Astrocyte (in vitro differentiated cells and primary cell): ENCODE measurements around the gene SRRT. TPM values are rescaled to one million over a fixed set of nuclear protein-coding genes. Genes with fewer than 3 reads are reported as not detected.
A peak's percentile ranks its signal among the peaks of the same experiment; 100 is the strongest.

Experiments used
- DNase-seq: peaks from one replicate; pipeline ENCODE4 v3.0.0-alpha.2; 2010; ENCODE audit warnings: low read depth
- FAIRE-seq: peaks from 2 replicates; lab custom pipeline; 2011; peaks lifted over from hg19 to GRCh38; lab: Jason Lieb, UNC
- H2AFZ ChIP-seq: 2 replicates; pipeline ENCODE4 v1.6.0; 2012; ENCODE audit warnings: low read depth, low read length, inconsistent platforms
- H3K27ac ChIP-seq: 2 replicates; pipeline ENCODE4 v1.5.1; 2011; ENCODE audit warnings: low read depth, low read length, inconsistent platforms
- H3K27me3 ChIP-seq: 2 replicates; pipeline ENCODE4 v1.6.0; 2011; ENCODE audit warnings: low read length, inconsistent platforms; ENCODE audit not compliant: insufficient read depth
- H3K36me3 ChIP-seq: 2 replicates; pipeline ENCODE4 v1.5.1; 2011; ENCODE audit warnings: low read length, inconsistent platforms; ENCODE audit not compliant: insufficient read depth
- H3K4me1 ChIP-seq: 2 replicates; pipeline ENCODE4 v1.5.1; 2011; ENCODE audit warnings: low read length, inconsistent platforms; ENCODE audit not compliant: insufficient read depth
- H3K4me2 ChIP-seq: 2 replicates; pipeline ENCODE4 v1.6.0; 2012; ENCODE audit warnings: low read length, inconsistent platforms
- H3K4me3 ChIP-seq: 2 replicates; pipeline ENCODE4 v1.5.1; 2011; ENCODE audit warnings: low read depth, mild to moderate bottlenecking, low read length, inconsistent platforms; ENCODE audit not compliant: insufficient read depth
- H3K79me2 ChIP-seq: 2 replicates; pipeline ENCODE4 v1.6.0; 2012; ENCODE audit warnings: mild to moderate bottlenecking, low read length, inconsistent platforms; ENCODE audit not compliant: insufficient read depth
- H3K9ac ChIP-seq: 2 replicates; pipeline ENCODE4 v1.6.0; 2012; ENCODE audit warnings: mild to moderate bottlenecking, low read length, inconsistent platforms
- H3K9me3 ChIP-seq: 2 replicates; pipeline ENCODE4 v1.5.1; 2012; ENCODE audit warnings: low read depth, mild to moderate bottlenecking, low read length, inconsistent platforms; ENCODE audit not compliant: insufficient read depth
- H4K20me1 ChIP-seq: 2 replicates; pipeline ENCODE4 v1.6.0; 2012; ENCODE audit warnings: low read length, inconsistent platforms; ENCODE audit not compliant: insufficient read depth
- H3K27ac Mint-ChIP-seq: one replicate; pipeline ENCODE4 v1.8.0; 2021; ENCODE audit warnings: mild to moderate bottlenecking, mixed read lengths; ENCODE audit not compliant: unreplicated experiment
- H3K27me3 Mint-ChIP-seq: one replicate; pipeline ENCODE4 v1.8.0; 2021; ENCODE audit warnings: low read depth, mixed read lengths; ENCODE audit not compliant: unreplicated experiment
- H3K36me3 Mint-ChIP-seq: one replicate; pipeline ENCODE4 v1.8.0; 2021; ENCODE audit warnings: low read depth, mixed read lengths; ENCODE audit not compliant: unreplicated experiment
- H3K4me1 Mint-ChIP-seq: one replicate; pipeline ENCODE4 v1.8.0; 2021; ENCODE audit warnings: low read depth, mixed read lengths; ENCODE audit not compliant: unreplicated experiment
- H3K4me3 Mint-ChIP-seq: one replicate; pipeline ENCODE4 v1.8.0; 2021; ENCODE audit warnings: mild to moderate bottlenecking, moderate library complexity, mixed read lengths; ENCODE audit not compliant: unreplicated experiment
- H3K9me3 Mint-ChIP-seq: one replicate; pipeline ENCODE4 v1.8.0; 2021; ENCODE audit warnings: mild to moderate bottlenecking, mixed read lengths; ENCODE audit not compliant: unreplicated experiment
- CTCF ChIP-seq: IDR thresholded peaks from 2 replicates; pipeline ENCODE4 v1.5.1; 2011; ENCODE audit warnings: low read depth, mild to moderate bottlenecking, inconsistent platforms, low read length, moderate library complexity; ENCODE audit not compliant: insufficient read depth
- EZH2 ChIP-seq: IDR thresholded peaks from 2 replicates; pipeline ENCODE4 v1.6.1; 2012; ENCODE audit warnings: mild to moderate bottlenecking, low read length, inconsistent platforms; ENCODE audit not compliant: insufficient read depth
- total RNA-seq: library from RNA; stranded (reverse); gene quantifications from 2 replicates; pipeline ENCODE4 v1.2.1, GENCODE V29; 2021

Gene SRRT
- total RNA-seq, 1 donor from 2014 or later = 118 TPM

- no peaks in the 10 kb centered on the region for H3K36me3 ChIP-seq
- DNase-seq (no peak), FAIRE-seq (no peak)
- peaks cover 13% of the 10 kb centered on the region for H4K20me1 ChIP-seq
- Mint-ChIP-seq H3K9me3 (peaks cover 3% of the 10 kb centered on the region), H3K4me3 (no peak overlapping the region), H3K36me3 (peaks cover 2% of the 10 kb centered on the region), H3K4me1 (peaks cover 7% of the 10 kb centered on the region), H3K27ac (peak overlapping the region; percentile 20), H3K27me3 (no peaks in the 10 kb centered on the region)
- TF ChIP-seq CTCF = no peak
- TF ChIP-seq EZH2 = no peak
- H3K27ac ChIP-seq = no peak overlapping the region
- no peak overlapping the region for H2AFZ ChIP-seq
- H3K79me2 ChIP-seq = peaks cover 23% of the 10 kb centered on the region
- peaks cover 7% of the 10 kb centered on the region for H3K4me1 ChIP-seq
- H3K4me2 ChIP-seq = no peak overlapping the region
- H3K27me3 ChIP-seq = no peaks in the 10 kb centered on the region
- H3K4me3 ChIP-seq = no peak overlapping the region
- no peaks in the 10 kb centered on the region for H3K9me3 ChIP-seq
- no peak overlapping the region for H3K9ac ChIP-seq
Observed at GRCh38 chr7:100830396-100830795, 44.5 kb upstream of the SRRT start.

DNA sequence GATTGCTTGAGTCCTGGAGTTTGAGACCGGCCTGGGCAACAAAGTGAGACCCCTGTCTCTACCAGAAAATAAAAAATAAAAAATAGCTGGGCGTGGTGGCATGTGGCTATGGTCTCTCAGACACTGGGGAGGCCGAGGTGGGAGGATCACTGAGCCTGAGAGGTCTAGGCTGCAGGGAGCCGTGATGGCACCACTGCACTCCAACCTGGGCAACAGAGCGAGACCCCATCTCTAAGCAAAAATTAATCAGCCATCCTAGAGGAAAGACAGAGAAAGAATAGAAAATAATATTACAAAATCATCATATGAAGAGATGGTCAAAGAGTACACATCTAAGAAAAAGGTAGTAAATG is 42.6 kb upstream of the SRRT start:
- H3K79me2 ChIP-seq = peaks cover 6% of the 10 kb centered on the region
- Mint-ChIP-seq H3K4me3 (no peak overlapping the region), H3K27me3 (no peaks in the 10 kb centered on the region), H3K27ac (no peak overlapping the region), H3K9me3 (peaks cover 3% of the 10 kb centered on the region), H3K36me3 (peaks cover 2% of the 10 kb centered on the region), H3K4me1 (peaks cover 13% of the 10 kb centered on the region)
- H3K9ac ChIP-seq = no peak overlapping the region
- H3K4me3 ChIP-seq = no peak overlapping the region
- H3K9me3 ChIP-seq = no peaks in the 10 kb centered on the region
- H3K4me2 ChIP-seq = no peak overlapping the region
- TF ChIP-seq EZH2 = no peak
- no peak for TF ChIP-seq CTCF
- H3K27me3 ChIP-seq = no peaks in the 10 kb centered on the region
- H4K20me1 ChIP-seq = no peaks in the 10 kb centered on the region
- no peak overlapping the region for H2AFZ ChIP-seq
- H3K4me1 ChIP-seq = peaks cover 2% of the 10 kb centered on the region
- H3K27ac ChIP-seq = no peak overlapping the region
- no peaks in the 10 kb centered on the region for H3K36me3 ChIP-seq
- DNase-seq = no peak
- no peak for FAIRE-seq

DNA sequence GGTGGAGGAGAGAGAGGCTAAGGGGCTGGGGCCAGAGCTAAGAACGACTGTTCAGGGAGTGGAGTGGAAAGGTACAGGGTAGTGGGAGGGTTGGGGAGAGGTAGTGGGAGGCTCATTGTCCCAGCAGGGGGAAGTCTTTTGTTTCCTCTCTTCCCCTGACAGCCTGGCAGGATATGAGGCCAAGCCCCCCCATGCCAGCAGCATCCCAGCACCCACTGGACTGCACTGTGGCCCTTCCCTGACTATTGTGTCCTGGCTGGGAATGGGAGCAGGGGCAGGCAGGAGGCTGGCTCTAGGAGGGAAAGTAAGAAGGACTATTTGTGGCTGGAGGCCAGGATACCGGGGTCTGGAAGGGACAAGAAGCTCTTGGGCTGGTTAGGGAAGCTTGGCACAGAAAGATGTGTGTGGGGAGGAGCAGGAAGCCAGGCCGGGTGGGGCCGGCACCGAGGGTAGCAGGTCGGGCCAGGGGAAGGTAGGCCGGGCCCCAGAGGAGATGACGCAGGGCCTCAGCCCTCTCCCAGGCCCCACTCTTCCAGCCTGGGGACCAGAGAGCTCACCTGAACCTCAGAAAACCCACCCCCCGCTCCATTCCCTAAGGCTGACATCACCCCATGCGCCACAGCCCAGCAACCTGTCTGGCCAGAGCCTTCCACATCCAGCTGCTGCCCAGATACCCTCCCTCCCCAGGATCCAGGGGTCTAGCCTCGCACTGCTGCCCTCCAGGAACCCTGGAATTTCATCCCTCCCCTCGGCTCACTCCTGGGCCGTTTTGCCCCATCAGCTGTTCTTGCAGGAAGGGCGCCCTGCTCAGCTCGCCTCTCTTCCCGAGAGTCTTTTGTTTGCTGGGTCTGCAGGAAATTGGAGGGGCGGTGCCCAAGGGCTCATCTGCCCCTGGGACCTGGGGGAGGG is 38.7 kb upstream of the SRRT start:
- Mint-ChIP-seq H3K9me3 (peaks cover 3% of the 10 kb centered on the region), H3K36me3 (peaks cover 2% of the 10 kb centered on the region), H3K4me3 (peak overlapping the region; percentile 73), H3K27ac (peak overlapping the region; percentile 89), H3K27me3 (no peaks in the 10 kb centered on the region), H3K4me1 (peaks cover 17% of the 10 kb centered on the region)
- Histone ChIP-seq H3K9me3 (no peaks in the 10 kb centered on the region), H3K4me2 (no peak overlapping the region), H3K4me1 (peaks cover 2% of the 10 kb centered on the region), H4K20me1 (no peaks in the 10 kb centered on the region), H3K27me3 (no peaks in the 10 kb centered on the region), H2AFZ (peak overlapping the region; percentile 77), H3K4me3 (no peak overlapping the region), H3K9ac (no peak overlapping the region), H3K36me3 (no peaks in the 10 kb centered on the region), H3K27ac (no peak overlapping the region), H3K79me2 (no peaks in the 10 kb centered on the region)
- DNase-seq = no peak
- TF ChIP-seq EZH2 = no peak
- no peak for TF ChIP-seq CTCF
- no peak for FAIRE-seq
